GM23338 (cell line): ENCODE measurements around the gene PA2G4.

ENCODE experiments used
- CTCF ChIP-seq, 2 experiments: fragments of 200-600 bp in 1 of 2; sonication (generic) in 1 of 2; conservative IDR thresholded peaks; 2 replicates each; pipeline versions ENCODE4 v1.5.1 to v1.6.1; 2016 to 2017; ENCODE audit warnings: antibody characterized with exemption in 2 of 2, low read depth in 2 of 2, mild to moderate bottlenecking in 2 of 2, moderate library complexity in 1 of 2
- REST ChIP-seq: IDR thresholded peaks from one replicate; pipeline ENCODE4 v1.6.1; 2018; ENCODE audit warnings: antibody characterized with exemption; ENCODE audit not compliant: unreplicated experiment

GRCh38 chr12:56062996-56063395 is 41.4 kb upstream of the PA2G4 start:
- TF ChIP-seq CTCF (conservative IDR thresholded peaks at IDR 0.05; ENCODE audit: low read depth in 2 of 2) (no peak), REST (no peak)
